GM19397 (cell line): ENCODE measurements around the gene LRRC32.

Experiments
- ATAC-seq: cut with Tn5 transposase; IDR thresholded peaks from one replicate; pipeline ENCODE4 v1.9.1; 2021; ENCODE audit warnings: mild to moderate bottlenecking, moderate library complexity; ENCODE audit not compliant: unreplicated experiment

The LRRC32 gene

DNA sequence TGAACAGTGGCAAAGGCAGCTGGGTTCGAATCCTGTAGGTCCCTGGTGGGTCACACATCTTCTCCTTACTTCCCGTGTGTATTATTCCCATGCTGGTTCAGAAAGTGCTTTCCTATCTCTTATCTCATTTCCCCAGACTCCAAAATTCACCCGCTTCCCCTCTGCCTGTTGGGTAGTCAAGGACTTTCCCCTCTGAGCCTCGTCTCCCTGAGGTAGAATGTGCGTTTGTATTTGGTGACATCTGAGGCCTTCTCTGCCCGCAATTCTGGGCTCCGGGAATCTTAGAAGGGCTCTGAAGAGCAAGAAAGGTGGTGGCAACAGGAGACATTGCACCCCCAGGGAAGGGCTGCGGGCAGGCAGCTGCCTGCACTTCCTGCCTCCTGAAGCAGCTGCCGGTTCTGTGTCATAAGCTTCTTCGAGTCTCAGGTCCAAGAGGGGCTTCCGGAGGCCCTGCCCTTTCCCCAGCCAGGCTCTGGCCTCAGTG lies 5.9 kb downstream of the LRRC32 start:
- no peak for ATAC-seq

DNA sequence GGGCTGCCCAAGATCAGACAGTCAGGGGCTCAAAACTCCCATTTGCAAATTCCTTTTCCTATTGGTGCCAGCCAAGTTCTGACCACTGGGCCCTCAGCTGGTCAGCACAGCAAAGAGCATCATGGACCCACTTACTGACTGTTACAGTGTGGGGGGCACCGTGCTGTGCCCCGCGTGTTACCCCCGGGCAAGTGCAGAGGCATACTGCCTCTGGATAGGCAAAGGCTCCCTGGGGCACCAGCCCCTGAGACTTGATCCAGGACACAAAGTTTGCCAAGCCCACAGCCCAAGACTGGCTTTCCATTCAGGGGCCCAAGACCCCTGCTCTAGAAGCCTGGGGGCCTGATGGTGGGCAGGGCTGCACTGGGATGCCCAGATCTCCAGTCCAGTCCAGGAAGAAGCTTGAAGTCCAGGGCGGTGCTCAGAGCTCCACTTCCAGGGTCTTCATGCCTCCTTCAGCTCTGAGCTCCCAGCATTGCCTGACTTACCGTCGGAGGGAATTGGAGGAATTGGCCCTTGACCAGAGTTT lies 6.6 kb downstream of the LRRC32 start:
- no peak for ATAC-seq

DNA sequence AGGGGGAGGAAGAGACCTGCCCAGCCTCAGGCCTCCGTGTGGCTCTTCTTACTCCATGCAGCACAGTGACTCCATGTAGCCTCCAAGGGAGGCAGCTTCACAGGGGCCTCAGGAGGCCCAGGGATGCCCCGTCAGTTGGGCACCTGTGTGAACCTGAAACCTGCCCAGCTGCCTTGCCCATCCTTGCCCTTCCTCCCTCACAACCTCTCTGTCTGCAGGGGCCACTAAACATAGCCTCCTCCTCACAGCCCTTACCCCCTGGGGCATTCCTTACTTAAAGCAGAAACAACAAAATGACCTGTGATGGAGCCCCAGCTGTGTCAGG lies 7.1 kb downstream of the LRRC32 start:
- no peak for ATAC-seq

DNA sequence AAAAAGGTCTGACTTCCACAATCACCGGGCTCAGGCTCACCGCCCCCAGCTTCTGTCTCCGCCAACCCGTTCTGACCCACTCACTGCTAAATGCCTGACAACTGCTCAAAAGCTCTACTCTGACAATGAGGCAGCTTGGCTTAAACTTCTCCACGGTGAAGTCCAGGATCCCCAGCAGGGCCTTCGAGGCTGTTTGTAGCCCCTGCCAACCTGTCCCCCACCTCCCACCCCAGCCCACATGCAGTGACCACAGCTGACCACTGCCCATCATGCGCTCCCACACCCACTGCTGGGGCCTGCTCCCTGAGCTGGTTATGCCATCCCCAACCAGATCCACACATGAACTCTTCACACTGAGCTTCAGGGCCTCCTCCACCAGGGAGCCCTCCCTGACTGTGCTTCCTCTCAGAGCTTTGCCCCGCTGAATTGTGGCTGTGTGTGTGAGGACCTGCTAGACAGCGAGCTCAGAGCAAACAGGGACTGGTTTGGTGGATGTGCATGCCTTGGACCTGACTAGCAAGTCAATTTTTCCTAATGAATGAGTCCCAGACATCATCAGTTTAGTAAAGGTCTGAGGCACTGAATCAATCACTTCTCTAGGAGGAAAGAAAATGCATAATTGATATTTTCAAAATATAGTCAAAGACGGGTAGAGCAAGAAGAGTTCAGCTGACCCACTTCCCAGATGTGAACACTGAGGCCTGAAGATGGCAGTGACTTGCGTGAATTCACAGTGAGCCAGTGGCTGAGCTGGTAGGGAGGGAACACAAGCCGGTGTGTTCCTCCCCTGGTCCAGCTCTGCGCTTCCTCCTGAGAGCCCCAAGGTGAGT lies 7.7 kb downstream of the LRRC32 start:
- no peak for ATAC-seq

DNA sequence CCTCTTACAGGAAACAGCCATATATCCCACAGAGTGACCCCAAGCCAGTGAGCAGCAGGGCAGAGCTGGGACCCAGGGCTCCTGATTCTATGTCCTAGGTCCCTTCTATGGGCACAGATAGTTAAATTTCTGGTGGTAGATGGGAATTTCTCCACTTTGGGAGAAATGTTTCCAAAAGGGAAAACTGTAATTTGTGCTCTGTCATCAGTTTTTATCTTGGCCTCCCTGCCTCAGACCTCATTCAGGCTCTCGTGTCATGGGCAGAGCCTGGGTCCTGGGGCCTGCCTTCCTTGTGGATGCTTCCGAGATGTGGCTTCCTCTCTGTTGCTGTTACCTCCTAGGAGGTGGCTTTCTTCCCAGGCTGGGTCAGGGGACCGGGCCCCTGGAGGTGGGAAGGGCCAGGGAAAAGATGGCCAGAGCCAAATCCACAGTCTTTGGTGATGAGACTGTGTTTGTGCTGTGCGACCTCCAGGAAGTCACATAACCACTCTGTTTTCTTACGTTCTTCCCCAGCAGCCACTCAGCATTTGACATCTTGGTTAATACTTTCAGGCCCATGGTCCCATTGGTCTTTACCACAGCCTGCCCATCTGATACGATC lies 8.6 kb downstream of the LRRC32 start:
- ATAC-seq: no peak

DNA sequence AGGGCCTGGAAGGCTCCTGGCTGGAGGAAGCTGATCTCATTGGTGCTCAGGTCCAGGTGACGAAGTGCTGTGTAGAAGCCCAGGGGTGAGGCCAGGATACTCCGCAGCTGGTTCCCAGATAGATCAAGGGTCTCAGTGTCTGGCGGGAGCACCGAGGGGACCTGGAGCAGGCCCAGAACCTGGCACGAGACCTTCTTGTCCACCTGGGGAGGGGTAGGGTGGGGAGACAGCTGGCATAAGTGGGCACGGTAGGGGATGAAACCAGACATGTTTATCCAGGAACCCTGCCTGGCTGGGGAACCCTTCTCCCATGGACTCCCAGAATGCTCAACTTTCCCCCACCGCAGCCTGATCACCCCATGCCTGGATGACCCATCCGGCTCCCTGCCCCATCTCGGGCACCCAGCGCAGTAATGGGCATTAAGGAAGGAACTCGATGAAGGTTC lies 9.2 kb downstream of the LRRC32 start:
- no peak for ATAC-seq

DNA sequence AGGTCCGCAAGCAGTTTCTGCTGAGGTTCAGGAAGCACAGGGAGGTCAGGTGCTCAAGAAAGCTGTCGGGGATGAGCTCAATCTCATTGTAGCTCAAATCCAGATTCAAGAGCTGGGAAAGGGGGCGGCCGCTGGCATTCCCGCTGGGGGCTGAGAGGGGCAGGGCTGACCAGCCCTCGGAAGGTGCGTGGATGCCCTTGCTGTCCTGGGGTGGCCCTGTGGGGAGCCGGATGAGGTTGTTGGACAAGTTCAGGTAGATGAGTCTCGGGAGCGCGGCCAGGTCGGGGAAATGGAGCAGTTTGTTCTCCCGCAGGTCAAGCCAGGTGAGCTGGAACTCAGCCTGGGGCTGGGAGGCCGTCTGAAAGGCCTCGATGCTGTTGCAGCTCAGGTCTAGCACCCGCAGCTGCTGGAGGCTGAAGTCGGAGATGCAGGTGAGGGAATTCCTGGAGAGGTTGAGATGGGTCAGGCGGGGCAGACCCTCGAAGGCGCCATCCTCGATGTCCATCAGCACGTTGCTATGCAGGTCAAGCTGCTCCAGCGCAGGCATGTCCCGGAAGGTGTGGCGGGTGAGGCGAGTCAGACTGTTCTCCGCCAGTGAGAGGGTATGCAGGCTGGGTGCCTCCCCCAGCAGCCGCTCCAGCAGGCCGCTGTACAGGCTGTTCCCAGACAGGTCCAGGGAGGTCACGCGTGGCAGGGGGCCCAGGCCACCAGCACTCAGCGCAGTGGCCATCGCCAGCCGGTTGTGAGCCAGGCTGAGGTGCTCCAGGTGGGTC lies 9.8 kb downstream of the LRRC32 start:
- no peak for ATAC-seq

DNA sequence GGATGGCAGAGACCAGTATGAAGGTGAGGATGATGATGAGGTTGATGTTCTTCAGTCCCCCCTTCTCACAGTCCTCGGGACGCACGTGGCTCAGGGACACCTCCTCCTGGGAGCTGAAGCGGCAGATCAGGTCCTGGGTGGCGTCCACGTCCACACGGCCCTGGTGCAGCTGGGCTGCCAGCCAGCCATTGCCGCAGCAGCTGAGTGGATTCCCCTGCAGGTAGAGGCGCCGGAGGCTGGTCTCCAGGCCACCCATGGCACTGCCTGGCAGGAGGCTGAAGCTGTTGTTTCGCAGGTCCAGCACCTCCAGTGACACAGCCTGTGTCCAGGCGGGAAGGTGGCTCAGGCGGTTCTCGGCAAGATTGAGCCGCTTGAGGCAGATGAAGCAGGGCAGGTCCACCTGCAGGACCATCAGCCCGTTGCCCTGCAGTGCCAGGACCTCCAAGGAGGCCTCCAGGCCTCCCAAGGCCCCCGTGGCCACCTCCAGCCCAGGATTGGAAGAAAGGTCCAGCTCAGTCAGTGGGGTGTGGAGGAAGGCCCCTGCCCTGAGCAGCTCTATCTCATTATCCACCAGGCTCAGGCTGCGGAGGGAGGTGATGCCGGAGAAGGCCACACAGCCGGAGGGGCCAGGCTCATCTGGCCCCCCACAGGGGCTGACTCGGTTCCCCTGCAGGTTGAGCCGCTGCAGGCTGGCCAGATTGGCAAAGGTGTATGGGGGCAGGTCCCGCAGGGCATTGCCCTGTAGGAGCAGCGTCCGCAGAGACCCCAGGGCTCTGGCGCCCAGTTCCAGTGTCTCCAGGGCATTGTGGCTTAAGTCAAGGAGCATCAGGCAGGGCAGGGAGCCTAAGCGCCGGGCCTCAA lies 10.6 kb downstream of the LRRC32 start:
- no peak for ATAC-seq

DNA sequence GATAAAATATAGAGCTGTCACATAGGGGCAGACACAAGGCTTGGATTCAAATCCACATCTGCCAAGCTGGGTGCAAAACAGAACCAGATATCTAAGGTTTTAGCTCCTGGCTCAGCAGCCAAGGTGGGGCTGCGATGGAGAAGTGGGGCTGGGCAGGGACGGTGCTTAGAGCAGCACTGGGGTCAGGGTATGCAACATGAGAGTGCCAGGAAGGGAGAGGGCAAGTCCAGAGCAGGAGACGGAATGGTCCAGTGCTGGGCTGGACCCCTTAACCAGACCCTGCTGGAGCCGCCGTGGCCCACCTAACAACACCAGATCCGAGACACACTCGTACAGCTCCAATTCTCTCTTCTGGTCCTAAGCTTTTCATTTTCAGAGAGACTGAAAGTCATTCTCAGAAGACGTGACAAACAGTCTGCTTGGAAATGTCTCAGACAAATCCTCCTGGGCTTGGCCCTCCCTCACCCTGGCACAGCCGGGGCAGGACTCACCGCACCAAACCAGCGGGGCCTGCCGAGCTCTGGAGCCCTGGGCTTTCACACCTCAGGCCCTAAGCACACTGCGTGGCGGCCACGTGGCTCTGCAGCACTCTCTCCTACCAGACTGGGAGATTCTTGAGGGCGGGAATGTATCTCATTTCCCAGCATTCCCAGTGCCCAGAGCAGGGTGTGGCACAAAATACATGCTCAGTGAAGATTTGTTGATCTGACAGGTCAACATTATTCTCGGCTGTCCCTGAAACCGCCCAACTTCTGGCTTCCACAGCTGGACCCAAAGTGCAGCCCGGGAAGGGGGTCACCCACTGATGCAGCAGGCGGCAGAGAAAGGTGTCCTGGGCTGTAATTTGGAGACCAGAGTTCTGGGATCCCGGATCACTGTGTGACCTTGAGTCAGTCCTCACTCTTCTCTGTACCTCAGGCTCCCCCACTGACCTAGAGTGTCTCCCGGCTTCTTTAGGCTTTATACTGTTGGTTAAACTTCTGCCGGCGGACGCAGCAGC lies 11.6 kb downstream of the LRRC32 start:
- ATAC-seq: no peak

DNA sequence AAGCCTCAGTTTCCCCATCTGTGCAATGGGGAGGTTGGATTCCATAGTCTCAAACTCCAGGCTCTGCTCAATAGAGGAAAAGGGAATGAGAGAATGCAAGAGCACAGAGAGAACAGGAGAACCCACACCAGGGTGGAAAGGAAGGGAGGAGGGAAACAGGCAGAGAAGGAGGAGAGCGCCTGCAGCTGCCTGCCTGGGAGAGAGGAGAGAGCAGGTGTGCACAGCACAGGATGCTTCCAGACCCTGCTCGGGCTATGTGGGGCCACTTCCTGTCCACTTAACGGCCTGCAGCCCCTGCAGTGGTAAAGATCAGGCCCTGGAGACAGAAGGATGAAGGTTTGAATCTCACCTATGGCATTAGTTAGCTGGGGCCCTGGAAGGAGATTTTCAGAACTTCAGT lies 12.3 kb downstream of the LRRC32 start:
- no peak for ATAC-seq

DNA sequence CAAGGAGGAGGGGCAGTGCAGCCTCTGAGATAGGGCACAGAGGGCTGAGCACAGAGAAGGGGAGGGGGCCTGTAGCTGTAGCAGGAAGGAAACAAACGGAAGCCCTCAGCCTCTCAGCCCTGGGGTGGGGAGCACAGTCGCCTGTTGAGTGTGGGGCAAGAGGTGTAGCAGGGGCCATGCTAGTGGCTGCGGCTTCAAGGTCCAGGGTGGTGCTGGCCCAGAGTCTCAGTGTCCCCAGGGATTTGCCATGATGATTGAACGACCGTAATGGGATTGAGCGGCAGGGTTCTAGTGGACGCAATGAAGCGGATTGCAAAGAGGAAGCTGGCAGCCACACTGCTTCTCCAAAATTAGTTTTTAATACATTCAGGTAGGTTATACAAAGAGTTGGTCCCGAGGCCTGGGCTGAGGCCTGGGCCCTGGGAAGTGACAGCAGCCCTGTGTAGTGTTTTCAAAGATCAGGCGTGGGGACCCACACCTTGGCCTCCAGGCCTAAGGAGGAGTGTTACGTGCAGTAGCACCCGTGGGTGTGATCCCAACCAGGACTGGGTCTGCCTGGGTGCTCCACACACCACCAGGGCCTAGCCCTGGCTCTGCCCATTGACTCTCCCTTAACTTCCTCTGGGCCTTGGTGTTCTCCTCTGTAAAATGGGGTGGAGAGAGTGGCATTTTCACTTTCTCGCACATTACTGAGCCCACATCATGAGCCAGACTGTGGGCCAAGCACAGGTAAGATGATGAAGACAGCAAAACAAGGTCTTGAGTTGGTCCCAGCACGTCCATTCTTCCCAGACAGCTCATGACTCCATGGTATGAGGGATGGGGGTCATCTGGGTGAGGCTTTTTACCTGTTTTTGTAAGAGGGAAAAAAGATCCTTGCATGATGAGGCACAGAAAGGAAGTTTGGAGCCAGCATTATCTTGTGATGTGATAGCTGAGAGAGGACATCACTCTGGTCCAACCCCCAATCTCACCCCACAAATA lies 13.1 kb downstream of the LRRC32 start:
- ATAC-seq: no peak

DNA sequence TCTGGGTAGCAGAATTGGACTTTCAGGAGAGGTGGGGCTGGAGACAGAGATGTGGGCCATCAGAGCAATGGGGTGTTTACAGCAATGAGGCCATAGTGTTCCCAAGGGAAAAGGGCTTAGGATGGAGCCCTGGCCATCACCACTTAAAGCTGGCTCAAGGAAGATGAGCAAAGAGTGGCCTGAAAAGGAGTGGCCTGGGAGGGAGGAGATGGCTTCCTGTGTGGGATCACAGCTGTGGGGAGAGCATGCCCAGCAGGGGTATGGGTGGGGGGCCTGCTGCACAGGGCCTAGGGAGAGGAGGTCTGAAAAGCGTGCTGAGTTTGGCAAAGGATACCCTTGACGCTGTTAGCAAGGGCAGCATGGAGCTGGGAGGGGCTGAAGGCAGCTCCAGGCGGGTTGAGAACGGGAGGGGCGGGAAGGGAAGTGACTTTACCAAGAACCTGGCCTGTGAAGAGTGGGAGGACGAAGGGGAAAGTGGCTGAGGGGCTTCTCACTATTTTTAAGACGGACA lies 13.9 kb downstream of the LRRC32 start:
- no peak for ATAC-seq

DNA sequence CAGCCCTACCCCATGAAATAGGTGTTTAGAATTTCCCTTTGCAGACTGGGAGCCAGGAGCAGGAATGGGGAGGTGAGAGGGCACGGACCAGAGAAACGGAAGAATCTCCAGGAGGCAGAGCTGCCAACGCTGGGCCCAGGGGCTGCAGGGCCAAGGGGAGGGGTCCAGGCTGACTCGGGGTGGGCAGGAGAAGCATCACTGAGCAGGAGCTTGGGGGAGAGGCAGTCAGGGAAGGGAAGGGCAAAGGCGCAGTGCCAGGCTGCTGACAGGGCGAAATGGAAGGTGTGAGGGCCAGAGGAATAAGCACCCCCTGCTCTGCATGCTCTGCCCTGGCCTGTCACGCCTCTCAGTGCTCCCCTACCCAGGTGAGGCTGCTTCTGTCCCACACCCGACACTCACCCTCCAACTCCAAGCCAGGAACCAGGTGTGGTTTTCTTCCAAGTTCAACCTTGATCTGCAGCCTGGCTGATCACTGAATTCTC lies 14.5 kb downstream of the LRRC32 start:
- ATAC-seq: no peak

DNA sequence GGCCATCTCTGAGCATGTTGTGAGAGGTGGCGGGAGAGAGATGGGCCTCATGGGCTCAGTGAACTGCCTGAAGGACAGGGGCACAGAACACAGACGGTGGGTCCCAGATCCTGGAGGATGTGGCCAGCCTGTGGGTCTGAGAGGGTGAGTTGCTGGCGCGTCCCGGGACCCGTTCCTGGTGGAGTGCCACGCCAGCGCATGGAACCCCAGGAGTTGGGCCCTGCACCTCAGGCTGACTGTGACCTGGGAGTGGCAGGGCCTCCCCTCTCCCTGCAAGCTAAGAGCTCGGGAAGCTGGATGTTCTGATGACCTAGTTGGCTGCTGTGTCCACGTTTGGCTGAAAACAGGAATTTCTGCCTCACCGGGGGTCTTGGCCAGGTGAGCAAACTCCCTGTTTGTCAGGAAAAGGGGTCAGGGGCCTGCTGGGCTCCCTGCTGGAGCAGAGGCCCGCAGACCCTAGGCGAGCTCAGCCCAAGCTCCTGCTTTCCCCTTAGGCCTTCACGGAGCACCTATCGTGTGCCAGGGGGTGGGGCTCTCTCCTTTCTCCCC lies 15.0 kb downstream of the LRRC32 start:
- ATAC-seq: no peak

DNA sequence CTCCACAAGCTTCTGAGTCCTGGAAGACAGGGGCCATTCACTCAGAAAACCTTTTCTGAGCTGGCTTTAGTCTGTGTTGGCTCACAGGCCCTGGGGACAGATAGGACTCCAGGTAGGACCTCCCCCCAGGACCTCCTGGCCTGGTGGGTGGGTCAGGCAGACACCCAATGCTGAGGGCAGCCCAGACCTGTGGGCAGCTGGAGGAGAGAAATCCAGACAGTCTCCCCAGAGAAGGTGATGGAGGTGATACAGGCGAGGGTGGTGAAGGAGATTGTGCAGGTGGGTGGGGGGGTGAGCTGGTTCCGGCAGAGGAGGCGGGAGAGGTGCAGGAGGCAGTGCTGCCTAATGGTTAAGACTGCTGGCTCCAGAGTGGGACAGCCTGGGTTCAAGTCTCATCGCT lies 15.6 kb downstream of the LRRC32 start:
- no peak for ATAC-seq

DNA sequence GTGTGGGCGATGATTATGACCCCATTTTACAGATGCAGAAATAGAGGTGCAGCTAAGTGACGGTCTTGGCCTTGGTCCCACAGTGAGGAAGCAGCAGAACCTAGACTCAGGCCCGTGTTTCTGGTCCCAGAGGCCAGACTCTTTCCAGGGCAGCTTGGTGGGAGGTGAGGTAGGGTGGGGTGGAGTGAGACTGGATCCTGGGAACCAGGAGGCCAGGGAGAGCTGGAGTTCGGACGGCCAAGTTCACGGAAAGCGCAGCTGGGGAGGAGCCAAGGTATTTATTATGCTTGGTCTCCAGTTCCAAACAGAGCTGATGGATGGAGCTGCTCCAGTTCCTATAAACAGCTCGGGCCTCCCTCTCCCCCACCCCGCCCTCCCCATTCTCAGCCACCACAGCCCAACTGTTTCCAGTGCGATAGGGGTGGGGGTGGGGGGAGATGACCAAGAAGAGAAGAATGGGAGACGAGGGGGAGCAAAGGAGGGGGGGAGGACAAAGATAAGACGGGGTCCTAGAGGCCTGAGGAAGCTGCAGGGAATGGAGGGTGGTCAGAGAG lies 16.2 kb downstream of the LRRC32 start:
- ATAC-seq: no peak

DNA sequence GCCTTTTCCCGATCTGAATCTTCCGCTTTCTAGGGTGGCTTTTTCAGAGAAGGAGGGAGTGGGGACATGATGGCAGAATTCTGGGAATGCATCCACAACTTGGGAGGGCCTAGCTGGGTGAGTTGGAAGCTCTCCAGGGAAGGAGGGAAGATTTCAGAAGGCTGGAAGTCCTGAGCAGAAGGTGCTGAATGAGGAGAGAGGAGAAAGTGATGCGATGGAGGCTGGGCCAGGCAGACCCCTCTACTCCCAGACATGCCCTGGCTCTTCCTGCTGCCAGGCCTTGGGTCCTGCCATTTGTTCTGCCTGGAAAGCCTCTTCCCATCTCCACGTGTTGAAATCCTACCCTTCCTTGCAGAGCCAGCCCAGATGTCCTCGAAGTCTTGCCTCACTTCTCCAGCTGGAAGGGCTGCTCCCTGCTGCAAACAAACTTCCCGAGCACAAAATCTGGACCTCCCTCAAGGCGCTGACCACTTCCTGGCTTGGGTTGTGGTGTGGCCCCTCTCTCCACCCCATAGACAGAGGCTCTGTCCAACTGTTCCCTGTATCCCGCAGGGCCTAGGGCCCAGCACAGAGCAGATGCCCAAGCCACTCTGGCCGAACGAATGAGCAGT lies 16.8 kb downstream of the LRRC32 start:
- ATAC-seq: no peak
